GM06990 (cell line): ENCODE results near the gene PIPOX.

Experiments used
- DNase-seq: peaks from one replicate; pipeline ENCODE4 v3.0.0-alpha.2; 2011; ENCODE audit not compliant: insufficient read length; ENCODE audit errors: extremely low read depth
- H3K27me3 ChIP-seq: replicated peaks from 2 replicates; pipeline ENCODE4 v1.6.0; 2011; ENCODE audit warnings: low read length; ENCODE audit not compliant: control insufficient read depth, insufficient read depth
- H3K36me3 ChIP-seq: 2 replicates; pipeline ENCODE4 v1.5.1; 2011; ENCODE audit warnings: low read length; ENCODE audit not compliant: control insufficient read depth, insufficient read depth
- H3K4me3 ChIP-seq: replicated peaks from 2 replicates; pipeline ENCODE4 v1.5.1; 2011; ENCODE audit warnings: low read depth, mild to moderate bottlenecking, control low read depth, low read length
- TF ChIP-seq, protein P1 (sequence below): IDR thresholded peaks from 2 replicates; pipeline ENCODE4 v1.5.1; 2011; ENCODE audit warnings: low read length, control low read depth, mild to moderate bottlenecking, inconsistent platforms; ENCODE audit not compliant: insufficient read depth, poor library complexity, severe bottlenecking

PIPOX gene

DNA sequence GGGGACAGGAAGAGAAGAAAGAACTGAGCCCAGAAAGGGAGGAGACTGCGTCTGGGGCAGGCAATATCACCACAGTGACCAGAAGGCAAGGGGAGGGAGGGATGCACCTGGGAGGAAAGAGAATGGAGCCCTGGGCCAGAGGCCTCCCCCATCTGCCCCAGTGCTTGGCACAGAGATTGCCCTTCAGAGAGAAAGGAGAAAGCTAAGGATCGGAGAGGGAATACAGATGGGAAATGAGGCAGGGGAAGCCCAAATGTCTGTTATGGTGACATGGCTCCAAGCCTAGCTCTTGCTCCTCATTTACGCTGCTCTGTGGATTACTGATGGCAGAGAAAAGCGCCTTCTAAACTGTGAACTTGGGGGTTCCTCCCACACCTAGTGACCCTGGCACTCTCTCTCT lies 47.2 kb downstream of the PIPOX start:
- TF ChIP-seq, protein P1, sequence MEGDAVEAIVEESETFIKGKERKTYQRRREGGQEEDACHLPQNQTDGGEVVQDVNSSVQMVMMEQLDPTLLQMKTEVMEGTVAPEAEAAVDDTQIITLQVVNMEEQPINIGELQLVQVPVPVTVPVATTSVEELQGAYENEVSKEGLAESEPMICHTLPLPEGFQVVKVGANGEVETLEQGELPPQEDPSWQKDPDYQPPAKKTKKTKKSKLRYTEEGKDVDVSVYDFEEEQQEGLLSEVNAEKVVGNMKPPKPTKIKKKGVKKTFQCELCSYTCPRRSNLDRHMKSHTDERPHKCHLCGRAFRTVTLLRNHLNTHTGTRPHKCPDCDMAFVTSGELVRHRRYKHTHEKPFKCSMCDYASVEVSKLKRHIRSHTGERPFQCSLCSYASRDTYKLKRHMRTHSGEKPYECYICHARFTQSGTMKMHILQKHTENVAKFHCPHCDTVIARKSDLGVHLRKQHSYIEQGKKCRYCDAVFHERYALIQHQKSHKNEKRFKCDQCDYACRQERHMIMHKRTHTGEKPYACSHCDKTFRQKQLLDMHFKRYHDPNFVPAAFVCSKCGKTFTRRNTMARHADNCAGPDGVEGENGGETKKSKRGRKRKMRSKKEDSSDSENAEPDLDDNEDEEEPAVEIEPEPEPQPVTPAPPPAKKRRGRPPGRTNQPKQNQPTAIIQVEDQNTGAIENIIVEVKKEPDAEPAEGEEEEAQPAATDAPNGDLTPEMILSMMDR, result no peak
- Histone ChIP-seq H3K27me3 (no peaks in the 10 kb centered on the region), H3K4me3 (no peak overlapping the region), H3K36me3 (peaks cover 35% of the 10 kb centered on the region)
- no peak for DNase-seq

DNA sequence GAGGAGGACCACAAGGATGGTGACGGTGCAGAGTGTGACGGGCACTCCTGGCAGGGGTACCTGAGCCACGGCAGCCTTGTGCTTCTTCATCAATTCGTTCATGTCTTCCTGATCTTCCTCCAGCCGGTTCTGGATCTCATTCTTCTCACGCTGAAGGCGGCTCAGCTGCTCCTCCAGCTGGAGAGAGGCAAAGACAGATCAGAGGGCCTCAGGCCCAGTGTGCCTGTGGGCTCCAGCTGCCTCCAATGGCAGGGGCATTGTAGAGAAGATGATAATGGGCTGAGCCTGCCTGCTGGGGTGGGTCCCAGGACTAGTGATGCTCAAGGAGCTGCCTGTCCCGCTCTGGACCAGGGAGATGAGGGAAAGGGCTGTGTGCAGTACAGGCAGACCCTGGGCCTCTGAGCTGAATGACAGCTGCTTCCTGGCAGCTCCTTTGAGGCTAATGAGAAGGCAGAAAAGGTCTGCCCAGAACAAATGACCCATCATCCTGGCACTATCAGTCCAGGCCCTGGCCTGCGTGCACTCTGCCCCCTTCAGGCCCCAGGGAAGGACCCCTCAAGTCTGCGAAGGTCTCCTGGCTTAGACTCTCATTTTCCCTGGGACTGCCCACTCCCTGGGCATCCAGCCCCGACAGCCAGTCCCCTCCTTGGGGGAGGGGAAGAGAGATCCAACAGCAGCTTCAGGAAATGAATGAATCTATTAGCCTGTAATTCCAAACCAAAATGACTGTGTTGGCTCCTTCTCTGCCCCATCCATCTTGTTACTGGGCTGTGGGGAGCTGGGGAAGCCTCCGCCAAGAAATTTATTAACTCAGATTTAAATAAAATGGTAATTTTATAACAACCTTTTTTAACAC lies 48.0 kb downstream of the PIPOX start:
- DNase-seq, result no peak
- no peak overlapping the region for H3K4me3 ChIP-seq
- H3K36me3 ChIP-seq, result peaks cover 36% of the 10 kb centered on the region

DNA sequence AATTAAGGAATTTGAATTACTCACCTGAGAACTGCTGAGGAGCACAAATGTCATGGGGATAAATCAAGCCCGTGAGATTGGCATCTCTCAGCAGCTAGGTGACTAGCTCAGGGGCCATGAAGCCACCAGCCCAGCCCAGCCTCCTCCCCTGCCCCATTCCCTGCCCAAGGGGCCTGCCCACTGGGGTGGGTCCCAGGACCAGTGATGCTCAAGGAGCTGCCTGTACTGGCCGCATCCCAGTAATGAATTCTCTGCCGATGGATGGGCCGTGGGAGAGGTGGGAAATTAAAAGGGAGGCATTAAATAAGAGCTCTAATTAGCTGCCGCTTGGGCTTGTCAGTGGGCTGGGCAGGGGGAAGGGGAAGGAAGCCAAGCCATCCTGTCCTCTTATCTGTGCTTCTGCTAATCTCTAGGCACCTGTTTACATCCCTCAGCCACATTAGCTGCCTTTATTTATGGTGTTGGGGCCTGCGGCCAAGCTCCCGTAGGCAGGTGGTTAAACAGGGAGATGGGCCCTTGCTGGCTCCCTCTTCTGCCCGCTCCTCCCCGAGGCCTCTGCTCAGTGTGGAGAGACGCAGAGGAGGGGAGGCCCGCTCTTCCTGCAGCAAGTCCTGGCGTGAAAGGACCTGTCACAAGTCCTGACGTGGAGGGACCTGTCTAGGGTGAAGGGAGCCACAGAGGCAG lies 48.8 kb downstream of the PIPOX start:
- Histone ChIP-seq H3K4me3 (no peak overlapping the region), H3K36me3 (peaks cover 36% of the 10 kb centered on the region), H3K27me3 (no peaks in the 10 kb centered on the region)
- no peak for DNase-seq
- TF ChIP-seq, protein P1, result no peak

More for the DNA sequence above, 48.0 kb downstream of the PIPOX start:
- no peaks in the 10 kb centered on the region for H3K27me3 ChIP-seq
- TF ChIP-seq, protein P1, result no peak

DNA sequence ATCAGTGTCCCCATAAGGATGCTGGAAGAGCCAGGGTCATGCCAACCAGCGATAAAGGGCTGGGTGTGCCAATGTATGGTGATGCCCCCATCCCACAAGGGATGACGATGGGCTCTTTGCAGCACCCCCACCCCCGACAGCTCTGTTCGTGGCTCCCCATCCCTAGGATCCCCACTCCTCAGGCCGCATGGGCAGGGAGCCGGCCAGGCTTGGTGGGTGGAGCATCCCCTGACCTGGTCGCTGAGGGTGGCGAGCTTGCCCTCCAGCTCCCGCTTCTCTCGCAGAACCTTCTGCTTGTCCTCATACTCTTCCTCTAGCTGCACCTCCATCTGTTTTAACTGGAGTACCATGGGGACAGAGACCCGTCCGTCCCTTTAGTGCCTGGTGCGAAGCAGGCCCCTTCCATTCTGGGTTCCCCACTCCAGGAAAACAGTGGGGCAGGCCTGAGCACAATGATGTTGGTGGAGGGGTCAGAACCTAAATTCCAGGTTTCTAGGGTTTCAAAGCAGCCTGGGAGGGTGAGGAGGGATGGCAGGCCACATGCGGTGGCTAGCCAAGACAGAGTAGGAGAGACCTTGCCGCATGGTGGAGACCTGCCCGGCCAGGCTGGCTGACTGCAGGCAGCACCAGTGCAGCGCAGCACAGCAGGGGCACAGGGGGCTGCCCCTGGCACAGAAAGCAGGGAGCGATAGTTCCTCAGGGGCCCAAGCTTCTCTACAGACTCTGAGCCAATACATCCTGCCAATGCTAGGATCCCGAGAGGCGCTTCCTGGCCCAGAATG lies 50.3 kb downstream of the PIPOX start:
- no peak for DNase-seq
- TF ChIP-seq, protein P1, result no peak
- no peaks in the 10 kb centered on the region for H3K27me3 ChIP-seq
- H3K4me3 ChIP-seq, result no peak overlapping the region
- H3K36me3 ChIP-seq, result peaks cover 46% of the 10 kb centered on the region

DNA sequence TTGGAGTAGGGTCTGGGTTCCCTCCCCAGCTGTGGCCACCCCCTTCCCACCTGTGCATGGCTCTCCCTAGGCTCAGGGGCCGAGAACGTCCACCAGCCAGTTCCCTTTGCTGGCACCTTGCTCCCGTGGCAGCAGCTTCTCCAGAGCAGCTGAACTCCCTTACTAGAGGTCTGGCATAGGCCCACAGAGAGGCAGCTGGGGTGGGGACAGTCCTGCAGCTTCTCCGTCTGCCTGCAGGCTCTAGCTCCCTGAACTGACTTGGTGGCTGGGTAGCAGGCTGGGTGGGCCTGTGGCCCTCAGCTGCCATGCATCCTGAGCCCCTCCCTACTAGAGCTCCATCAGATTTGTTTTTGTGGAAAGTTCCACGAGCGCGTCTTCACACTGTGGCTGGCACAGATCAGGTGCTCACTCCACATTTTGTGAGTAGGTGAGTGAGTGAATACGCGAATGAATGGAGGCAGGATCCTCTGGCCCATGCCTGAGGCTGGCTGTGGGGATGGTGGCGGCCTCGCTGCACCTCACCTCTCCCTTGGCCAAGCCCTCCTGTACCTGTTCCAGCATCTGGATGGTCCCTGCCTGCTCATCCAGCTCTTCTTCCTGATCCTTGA lies 51.3 kb downstream of the PIPOX start:
- TF ChIP-seq, protein P1, result no peak
- no peaks in the 10 kb centered on the region for H3K27me3 ChIP-seq
- peaks cover 51% of the 10 kb centered on the region for H3K36me3 ChIP-seq
- no peak overlapping the region for H3K4me3 ChIP-seq
- DNase-seq, result no peak
